Neural cell (in vitro differentiated cells): Measurements from ENCODE around the gene MACF1. TPM values are rescaled to one million over a fixed set of nuclear protein-coding genes. Genes with fewer than 3 reads are reported as not detected.

Experiments
- H2AFZ ChIP-seq: fragments of 200-600, 300-800 bp; sonication (generic), shearing (Covaris generic); 2 replicates; pipeline ENCODE4 v1.6.0; 2014; ENCODE audit warnings: low read depth, mild to moderate bottlenecking, antibody characterized with exemption, low read length, moderate library complexity
- H3F3A ChIP-seq: fragments of 200-600 bp; shearing (Covaris generic); 2 replicates; pipeline ENCODE4 v1.6.1; 2016; ENCODE audit warnings: mild to moderate bottlenecking, moderate library complexity, mixed read lengths, antibody characterized with exemption, low read length; ENCODE audit not compliant: insufficient read depth, poor library complexity, severe bottlenecking
- H3K27ac ChIP-seq: fragments of 200-600, 300-800 bp; sonication (generic), shearing (Covaris generic); 2 replicates; pipeline ENCODE4 v1.5.1; 2014; ENCODE audit warnings: mild to moderate bottlenecking, low read length, moderate library complexity
- H3K27me3 ChIP-seq: fragments of 300-800, 200-600 bp; sonication (generic), shearing (Covaris generic); 2 replicates; pipeline ENCODE4 v1.6.0; 2014; ENCODE audit warnings: mild to moderate bottlenecking, low read depth, low read length, moderate library complexity; ENCODE audit not compliant: insufficient read depth
- H3K36me3 ChIP-seq: fragments of 300-800, 200-600 bp; sonication (generic), shearing (Covaris generic); 2 replicates; pipeline ENCODE4 v1.5.1; 2014; ENCODE audit warnings: mild to moderate bottlenecking, antibody characterized with exemption, low read length, moderate library complexity; ENCODE audit not compliant: insufficient read depth
- H3K4me2 ChIP-seq: fragments of 300-800, 200-600 bp; sonication (generic), shearing (Covaris generic); 2 replicates; pipeline ENCODE4 v1.6.0; 2014; ENCODE audit warnings: mild to moderate bottlenecking, low read length
- H3K4me3 ChIP-seq: fragments of 300-800, 200-600 bp; sonication (generic), shearing (Covaris generic); 2 replicates; pipeline ENCODE4 v1.5.1; 2014; ENCODE audit warnings: mild to moderate bottlenecking, low read length, moderate library complexity
- H3K79me2 ChIP-seq: fragments of 200-600 bp; shearing (Covaris generic); replicated peaks from 2 replicates; pipeline ENCODE4 v1.6.0; 2014; ENCODE audit warnings: mild to moderate bottlenecking, low read length, moderate library complexity; ENCODE audit not compliant: insufficient read depth
- H3K9ac ChIP-seq: fragments of 300-800, 200-600 bp; sonication (generic), shearing (Covaris generic); 2 replicates; pipeline ENCODE4 v1.6.1; 2016; ENCODE audit warnings: mild to moderate bottlenecking, low read length, mixed read lengths
- H3K9me2 ChIP-seq: fragments of 200-600 bp; shearing (Covaris generic); 2 replicates; pipeline ENCODE4 v1.6.1; 2016; ENCODE audit warnings: mild to moderate bottlenecking, low read length, mixed read lengths; ENCODE audit not compliant: insufficient read depth
- H3K9me3 ChIP-seq: fragments of 200-600, 300-800 bp; sonication (generic), shearing (Covaris generic); 2 replicates; pipeline ENCODE4 v1.6.1; 2016; ENCODE audit warnings: mild to moderate bottlenecking, mixed run types, low read length, moderate library complexity, mixed read lengths
- H4K20me1 ChIP-seq: fragments of 200-600 bp; shearing (Covaris generic); 2 replicates; pipeline ENCODE4 v1.6.1; 2016; ENCODE audit warnings: mild to moderate bottlenecking, mixed run types; ENCODE audit not compliant: insufficient read depth
- CTCF ChIP-seq: fragments of 450-650 bp; IDR thresholded peaks from 2 replicates; pipeline ENCODE4 v1.5.1; 2014; ENCODE audit warnings: antibody characterized with exemption, mild to moderate bottlenecking, moderate library complexity; ENCODE audit not compliant: poor library complexity, severe bottlenecking
- EP300 ChIP-seq: fragments of 450-650 bp; conservative IDR thresholded peaks from 2 replicates; pipeline ENCODE4 v1.6.1; 2014; ENCODE audit warnings: antibody characterized with exemption, mild to moderate bottlenecking, moderate library complexity; ENCODE audit not compliant: poor library complexity, severe bottlenecking
- EZH2 ChIP-seq: fragments of 200-600, 300-800 bp; shearing (Covaris generic), sonication (generic); IDR thresholded peaks from 2 replicates; pipeline ENCODE4 v1.6.1; 2014; ENCODE audit warnings: antibody characterized with exemption, low read length, borderline replicate concordance, mild to moderate bottlenecking; ENCODE audit not compliant: insufficient read depth, poor library complexity, severe bottlenecking
- MXI1 ChIP-seq: fragments of 450-650 bp; conservative IDR thresholded peaks from 2 replicates; pipeline ENCODE4 v1.6.1; 2014; ENCODE audit warnings: antibody characterized with exemption, mild to moderate bottlenecking; ENCODE audit not compliant: poor library complexity, severe bottlenecking
- POLR2AphosphoS5 ChIP-seq: IDR thresholded peaks from 2 replicates; pipeline ENCODE4 v1.6.1; 2012
- RAD21 ChIP-seq: fragments of 450-650 bp; conservative IDR thresholded peaks from 2 replicates; pipeline ENCODE4 v1.6.1; 2014; ENCODE audit warnings: antibody characterized with exemption, mild to moderate bottlenecking, moderate library complexity
- REST ChIP-seq: IDR thresholded peaks from 2 replicates; pipeline ENCODE4 v1.6.1; 2012; ENCODE audit warnings: borderline replicate concordance
- SMC3 ChIP-seq: fragments of 450-650 bp; conservative IDR thresholded peaks from 2 replicates; pipeline ENCODE4 v1.6.1; 2014; ENCODE audit warnings: antibody characterized with exemption, mild to moderate bottlenecking, moderate library complexity; ENCODE audit not compliant: poor library complexity
- TAF1 ChIP-seq: IDR thresholded peaks from 2 replicates; pipeline ENCODE4 v1.6.1; 2012; ENCODE audit warnings: low read depth
- polyA plus RNA-seq: library from polyadenylated mRNA; depleted of rRNA; stranded (reverse); fragments of >200 nt; gene quantifications from 2 replicates; pipeline ENCODE4 v1.2.3, GENCODE V29; 2014

Gene MACF1
- polyA plus RNA-seq, 1 donor from 2014 or later: 176 TPM

GRCh38 chr1:39337067-39337466 lies 132.6 kb downstream of the MACF1 start:
- no peaks in the 10 kb centered on the region for H3K9me2 ChIP-seq
- H3K79me2 ChIP-seq: no peaks in the 10 kb centered on the region
- H3K27me3 ChIP-seq: no peaks in the 10 kb centered on the region
- peaks cover 24% of the 10 kb centered on the region for H3K36me3 ChIP-seq
- no peak overlapping the region for H2AFZ ChIP-seq
- H3K4me3 ChIP-seq: no peak overlapping the region
- no peak overlapping the region for H3K27ac ChIP-seq
- no peaks in the 10 kb centered on the region for H4K20me1 ChIP-seq
- H3K4me2 ChIP-seq: no peak overlapping the region
- no peaks in the 10 kb centered on the region for H3K9me3 ChIP-seq
- no peak for TF ChIP-seq REST
- no peak for TF ChIP-seq POLR2AphosphoS5
- no peak for TF ChIP-seq EZH2
- TF ChIP-seq RAD21: no peak
- no peak for TF ChIP-seq EP300
- no peak for TF ChIP-seq SMC3
- no peak for TF ChIP-seq TAF1
- TF ChIP-seq CTCF: no peak
- TF ChIP-seq MXI1: no peak
- H3F3A ChIP-seq: no peaks in the 10 kb centered on the region
- H3K9ac ChIP-seq: no peak overlapping the region

- TF ChIP-seq TAF1: no peak
- no peak for TF ChIP-seq EP300
- no peak for TF ChIP-seq REST
- no peak for TF ChIP-seq EZH2
- no peak for TF ChIP-seq RAD21
- no peak for TF ChIP-seq MXI1
- TF ChIP-seq POLR2AphosphoS5: no peak
- TF ChIP-seq CTCF: no peak
- no peak for TF ChIP-seq SMC3
- Histone ChIP-seq H3K36me3 (peaks cover 32% of the 10 kb centered on the region), H3K27ac (no peak overlapping the region)
These were observed 138.3 kb downstream of the MACF1 start for GRCh38 chr1:39342776-39343175.

More at GRCh38 chr1:39342776-39343175, 138.3 kb downstream of the MACF1 start:
- Histone ChIP-seq H3K9me3 (no peaks in the 10 kb centered on the region), H2AFZ (no peak overlapping the region), H3K9me2 (no peaks in the 10 kb centered on the region), H3K9ac (no peak overlapping the region), H3K4me3 (no peak overlapping the region), H3K4me2 (no peak overlapping the region), H3K27me3 (no peaks in the 10 kb centered on the region), H3K79me2 (peaks cover 4% of the 10 kb centered on the region), H3F3A (no peaks in the 10 kb centered on the region), H4K20me1 (no peaks in the 10 kb centered on the region)
